Sigmoid colon (tissue), 4 donors: ENCODE measurements around the gene RTTN.

Experiments used
- CTCF ChIP-seq, 4 experiments: fragments of 450-650 bp in 3 of 4; fragments of 200-600 bp in 1 of 4; IDR thresholded peaks; one replicate each; pipeline ENCODE4 v1.5.1; 2016 to 2019; ENCODE audit warnings: antibody characterized with exemption in 4 of 4, mild to moderate bottlenecking in 3 of 4, moderate library complexity in 2 of 4
- POLR2A ChIP-seq, 2 donors: fragments of 450-650 bp; IDR thresholded peaks; one replicate each; pipeline ENCODE4 v1.6.1; 2016; ENCODE audit warnings: antibody characterized with exemption in 2 of 2, mild to moderate bottlenecking in 2 of 2, moderate library complexity in 2 of 2
- POLR2AphosphoS5 ChIP-seq, 4 donors: sonication (generic); formaldehyde crosslinking; IDR thresholded peaks; one replicate each; pipeline ENCODE4 v1.6.1; 2017; ENCODE audit warnings: antibody characterized with exemption in 4 of 4

GRCh38 chr18:70227438-70227837 is 22.0 kb upstream of the RTTN start:
- no peak for TF ChIP-seq CTCF (IDR thresholded peaks at IDR 0.05)
- TF ChIP-seq POLR2AphosphoS5 (IDR thresholded peaks at IDR 0.05): no peak
- TF ChIP-seq POLR2A (IDR thresholded peaks at IDR 0.05): no peak
